ENCODE data around the gene TSKU. TPM values are rescaled to one million over a fixed set of nuclear protein-coding genes. Genes with fewer than 3 reads are reported as not detected.
A peak's percentile ranks its signal among the peaks of the same experiment; 100 is the strongest.

Gene TSKU
- total and polyA plus RNA-seq, 9 of the 15 experiments (the other 6 are each of a cell fraction or from before 2014, with no cell fraction given): 0.60 to 11.9 (median 8.4) TPM

DNA sequence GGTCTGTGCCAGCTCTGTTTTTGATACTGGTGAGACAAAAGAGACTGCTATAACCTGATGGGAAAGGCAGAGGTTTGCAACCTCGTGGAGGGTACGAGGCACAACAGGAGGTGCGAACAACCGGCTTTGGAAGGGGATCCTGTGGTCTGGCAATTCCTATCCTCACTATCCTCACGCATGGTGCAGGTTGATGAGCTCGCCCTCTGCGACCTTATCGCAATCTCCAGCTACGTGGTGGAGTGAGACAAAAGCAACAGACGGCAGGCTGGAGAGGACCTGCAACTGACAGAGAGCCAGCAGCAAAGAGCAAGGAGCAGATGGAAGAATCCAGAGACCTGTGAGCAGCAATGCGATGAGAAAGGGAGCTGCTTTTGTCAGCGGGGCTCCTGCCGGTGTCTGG lies 47.3 kb upstream of the TSKU start (continued):
- TF ChIP-seq MGA (IDR thresholded peaks at IDR 0.05): peak; percentile 91
- TF ChIP-seq ATF3 (IDR thresholded peaks at IDR 0.05): no peak
- TF ChIP-seq ATF3 (CRISPR knock-in tag; conservative IDR thresholded peaks at IDR 0.05): no peak
- no peak for TF ChIP-seq SP2 (IDR thresholded peaks at IDR 0.05; ENCODE audit: extremely low read depth, low read depth, low read length, poor library complexity, severe bottlenecking)
- TF ChIP-seq TRIM24 (IDR thresholded peaks at IDR 0.05): peak in 1 of 2 experiments; percentile 51; a peak in 1 of 4 replicates
- no peak for TF ChIP-seq ZNF830 (CRISPR knock-in tag; IDR thresholded peaks at IDR 0.05)
- TF ChIP-seq, protein P1, sequence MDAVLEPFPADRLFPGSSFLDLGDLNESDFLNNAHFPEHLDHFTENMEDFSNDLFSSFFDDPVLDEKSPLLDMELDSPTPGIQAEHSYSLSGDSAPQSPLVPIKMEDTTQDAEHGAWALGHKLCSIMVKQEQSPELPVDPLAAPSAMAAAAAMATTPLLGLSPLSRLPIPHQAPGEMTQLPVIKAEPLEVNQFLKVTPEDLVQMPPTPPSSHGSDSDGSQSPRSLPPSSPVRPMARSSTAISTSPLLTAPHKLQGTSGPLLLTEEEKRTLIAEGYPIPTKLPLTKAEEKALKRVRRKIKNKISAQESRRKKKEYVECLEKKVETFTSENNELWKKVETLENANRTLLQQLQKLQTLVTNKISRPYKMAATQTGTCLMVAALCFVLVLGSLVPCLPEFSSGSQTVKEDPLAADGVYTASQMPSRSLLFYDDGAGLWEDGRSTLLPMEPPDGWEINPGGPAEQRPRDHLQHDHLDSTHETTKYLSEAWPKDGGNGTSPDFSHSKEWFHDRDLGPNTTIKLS (IDR thresholded peaks at IDR 0.05; ENCODE audit: borderline replicate concordance, low read depth): peak; percentile 58; the same call in 1 of the 2 replicates
- peak; percentile 33 to 50; a peak in 3 of 4 replicates for TF ChIP-seq NRF1 (conservative IDR thresholded peaks at IDR 0.05 in 1 of 2, IDR thresholded peaks at IDR 0.05 in 1 of 2)
- TF ChIP-seq GABPB2 (CRISPR knock-in tag; conservative IDR thresholded peaks at IDR 0.05): no peak; the same call in 1 of the 2 replicates
- peak; percentile 18 for TF ChIP-seq PHF20 (IDR thresholded peaks at IDR 0.05; ENCODE audit: partially characterized antibody)
- TF ChIP-seq TEAD4 (IDR thresholded peaks at IDR 0.05; ENCODE audit: low read length): peak; percentile 74
- TF ChIP-seq TEAD4 (CRISPR knock-in tag; IDR thresholded peaks at IDR 0.05; ENCODE audit: borderline replicate concordance): no peak
- no peak for TF ChIP-seq NR0B1 (IDR thresholded peaks at IDR 0.05; ENCODE audit: partially characterized antibody)
- TF ChIP-seq RFX7 (CRISPR knock-in tag; IDR thresholded peaks at IDR 0.05): no peak

Data from K562 (cell line).